GM18526 (cell line): ENCODE results near the gene FAM184A.

Experiments used
- POLR2A ChIP-seq: IDR thresholded peaks from 3 replicates; pipeline ENCODE4 v1.6.1; 2011; ENCODE audit not compliant: insufficient read length; ENCODE audit errors: extremely low read depth

The FAM184A gene, protein sequence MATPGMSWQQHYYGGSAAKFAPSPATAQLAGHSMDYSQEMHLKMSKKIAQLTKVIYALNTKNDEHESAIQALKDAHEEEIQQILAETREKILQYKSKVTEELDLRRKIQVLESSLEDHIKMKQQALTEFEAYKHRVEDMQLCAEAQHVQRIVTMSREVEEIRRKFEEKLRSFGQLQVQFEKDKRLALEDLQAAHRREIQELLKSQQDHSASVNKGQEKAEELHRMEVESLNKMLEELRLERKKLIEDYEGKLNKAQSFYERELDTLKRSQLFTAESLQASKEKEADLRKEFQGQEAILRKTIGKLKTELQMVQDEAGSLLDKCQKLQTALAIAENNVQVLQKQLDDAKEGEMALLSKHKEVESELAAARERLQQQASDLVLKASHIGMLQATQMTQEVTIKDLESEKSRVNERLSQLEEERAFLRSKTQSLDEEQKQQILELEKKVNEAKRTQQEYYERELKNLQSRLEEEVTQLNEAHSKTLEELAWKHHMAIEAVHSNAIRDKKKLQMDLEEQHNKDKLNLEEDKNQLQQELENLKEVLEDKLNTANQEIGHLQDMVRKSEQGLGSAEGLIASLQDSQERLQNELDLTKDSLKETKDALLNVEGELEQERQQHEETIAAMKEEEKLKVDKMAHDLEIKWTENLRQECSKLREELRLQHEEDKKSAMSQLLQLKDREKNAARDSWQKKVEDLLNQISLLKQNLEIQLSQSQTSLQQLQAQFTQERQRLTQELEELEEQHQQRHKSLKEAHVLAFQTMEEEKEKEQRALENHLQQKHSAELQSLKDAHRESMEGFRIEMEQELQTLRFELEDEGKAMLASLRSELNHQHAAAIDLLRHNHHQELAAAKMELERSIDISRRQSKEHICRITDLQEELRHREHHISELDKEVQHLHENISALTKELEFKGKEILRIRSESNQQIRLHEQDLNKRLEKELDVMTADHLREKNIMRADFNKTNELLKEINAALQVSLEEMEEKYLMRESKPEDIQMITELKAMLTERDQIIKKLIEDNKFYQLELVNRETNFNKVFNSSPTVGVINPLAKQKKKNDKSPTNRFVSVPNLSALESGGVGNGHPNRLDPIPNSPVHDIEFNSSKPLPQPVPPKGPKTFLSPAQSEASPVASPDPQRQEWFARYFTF

DNA sequence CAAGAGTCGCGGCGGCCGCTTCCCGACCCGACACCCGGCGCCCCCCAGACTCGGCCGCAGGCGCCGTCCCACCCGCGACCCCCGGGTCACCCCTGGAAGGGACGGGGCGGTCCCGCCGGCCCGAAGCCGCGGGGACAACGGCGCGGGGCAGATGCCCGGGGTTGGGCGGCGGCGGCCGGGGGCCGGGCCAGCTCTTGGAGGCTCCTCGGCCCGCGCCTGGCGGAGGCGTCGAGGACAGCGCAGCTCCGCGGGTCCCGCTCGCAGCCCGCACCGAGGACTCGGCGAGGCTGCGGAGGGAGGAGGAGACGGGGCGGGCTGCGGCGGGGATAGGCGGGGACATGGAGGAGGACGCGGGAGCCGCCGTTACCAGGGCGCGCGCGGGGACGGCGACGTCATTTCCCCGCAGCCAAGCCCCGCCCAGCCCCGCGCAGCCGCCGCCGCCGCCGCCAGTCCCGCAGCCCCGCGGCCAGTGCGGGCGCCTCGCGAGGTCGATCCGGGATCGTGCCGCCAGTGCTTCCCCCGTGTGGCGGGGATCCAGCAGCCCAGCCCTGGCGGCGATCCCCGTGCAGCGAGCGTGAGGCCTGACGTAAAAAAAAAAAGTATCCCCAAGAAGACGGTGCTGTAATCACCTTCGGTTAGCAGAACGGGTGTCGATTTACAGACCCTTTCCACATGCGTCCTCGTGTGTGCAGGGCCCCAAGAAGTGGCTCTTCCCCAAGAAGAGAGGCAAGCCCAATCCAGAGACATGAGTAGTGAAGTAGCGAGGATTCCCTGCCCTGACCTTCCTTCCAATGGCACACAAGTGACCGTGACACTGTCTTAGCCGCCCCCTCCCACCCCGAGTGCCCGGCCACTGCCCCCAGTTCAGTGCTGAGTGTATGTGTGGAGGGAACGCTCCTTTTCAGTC lies at the start of gene FAM184A:
FAM184A (minus strand) TSS at position 289 of the 907 bp plus-strand sequence. CDS start 365 bp downstream, outside the sequence.
- TF ChIP-seq POLR2A: no peak

DNA sequence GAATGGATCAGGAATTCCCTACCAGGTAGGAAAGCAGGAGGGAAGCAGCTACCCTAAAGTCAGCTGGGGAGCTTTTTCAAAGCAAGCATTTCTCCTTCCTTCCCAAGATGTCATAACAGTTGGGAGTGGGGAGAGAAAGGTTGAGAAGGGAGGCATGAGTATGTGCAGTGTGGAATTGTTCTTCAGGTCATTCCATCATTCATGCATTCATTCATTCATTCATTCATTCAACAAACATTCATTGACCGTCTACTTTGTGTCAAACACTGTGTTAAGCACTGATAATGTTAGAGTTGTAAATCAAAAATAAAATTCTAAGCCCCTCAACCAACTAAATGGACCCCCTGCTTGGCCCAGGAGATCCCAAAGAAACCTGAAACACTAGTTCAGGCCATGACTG lies 49.2 kb upstream of the FAM184A start:
- no peak for TF ChIP-seq POLR2A

DNA sequence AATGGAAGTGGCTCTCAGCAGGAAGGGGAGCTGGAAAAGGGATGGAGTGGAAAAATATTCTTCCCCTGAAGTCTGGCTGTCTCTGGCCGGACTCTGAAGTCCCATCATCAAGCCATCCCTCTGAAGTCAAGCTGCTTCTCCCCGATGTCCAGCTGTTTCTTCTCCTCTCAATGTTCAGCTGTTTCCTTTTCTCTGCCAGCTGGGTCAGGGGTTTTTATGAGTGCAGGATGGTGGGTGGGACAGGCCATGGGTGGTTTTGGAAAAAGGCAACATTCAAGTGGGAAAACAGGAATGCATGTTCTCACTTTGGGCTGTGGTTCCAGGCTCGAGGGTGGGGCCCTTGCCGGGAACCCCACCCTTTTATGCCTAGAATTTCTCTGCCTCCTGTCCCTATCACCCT lies 48.4 kb upstream of the FAM184A start:
- no peak for TF ChIP-seq POLR2A

DNA sequence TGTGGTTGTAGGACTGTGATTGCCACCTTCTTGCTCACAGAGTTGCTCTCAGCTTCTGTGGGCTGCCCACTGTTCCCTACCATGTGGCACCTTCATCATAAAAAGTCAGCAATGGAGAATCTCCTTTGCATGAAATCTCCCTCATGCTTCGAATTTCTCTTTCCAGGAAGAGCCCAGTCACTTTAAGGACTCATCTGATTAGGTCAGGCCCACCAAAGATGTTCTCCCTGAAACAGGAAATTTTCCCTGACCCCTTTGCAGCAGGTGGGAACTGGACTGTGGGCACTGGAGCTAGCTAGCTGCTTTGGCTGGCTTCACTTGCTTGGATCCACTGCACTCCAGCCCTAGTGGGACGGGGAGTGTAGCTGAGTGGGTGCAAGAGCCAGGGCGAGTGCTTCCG lies 47.7 kb upstream of the FAM184A start:
- TF ChIP-seq POLR2A: no peak

DNA sequence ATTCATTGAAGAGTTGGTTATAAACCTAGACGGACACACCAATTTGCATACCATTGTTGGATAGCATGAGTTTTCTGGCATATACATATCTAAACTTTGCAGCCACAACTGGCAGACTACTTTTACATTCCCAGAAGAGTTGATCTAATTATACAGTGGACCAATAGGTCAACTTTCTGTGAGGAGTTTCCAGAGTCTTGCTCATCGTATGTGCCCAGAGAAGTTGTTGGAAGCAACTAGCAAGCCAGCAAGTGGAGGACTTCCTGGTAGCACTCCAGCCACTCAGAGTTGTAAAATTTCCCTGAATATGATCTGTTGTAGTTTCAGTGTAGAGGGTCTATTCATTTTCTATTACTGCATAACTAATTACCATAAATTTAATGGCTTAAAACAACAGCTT lies 47.1 kb upstream of the FAM184A start:
- TF ChIP-seq POLR2A: no peak

DNA sequence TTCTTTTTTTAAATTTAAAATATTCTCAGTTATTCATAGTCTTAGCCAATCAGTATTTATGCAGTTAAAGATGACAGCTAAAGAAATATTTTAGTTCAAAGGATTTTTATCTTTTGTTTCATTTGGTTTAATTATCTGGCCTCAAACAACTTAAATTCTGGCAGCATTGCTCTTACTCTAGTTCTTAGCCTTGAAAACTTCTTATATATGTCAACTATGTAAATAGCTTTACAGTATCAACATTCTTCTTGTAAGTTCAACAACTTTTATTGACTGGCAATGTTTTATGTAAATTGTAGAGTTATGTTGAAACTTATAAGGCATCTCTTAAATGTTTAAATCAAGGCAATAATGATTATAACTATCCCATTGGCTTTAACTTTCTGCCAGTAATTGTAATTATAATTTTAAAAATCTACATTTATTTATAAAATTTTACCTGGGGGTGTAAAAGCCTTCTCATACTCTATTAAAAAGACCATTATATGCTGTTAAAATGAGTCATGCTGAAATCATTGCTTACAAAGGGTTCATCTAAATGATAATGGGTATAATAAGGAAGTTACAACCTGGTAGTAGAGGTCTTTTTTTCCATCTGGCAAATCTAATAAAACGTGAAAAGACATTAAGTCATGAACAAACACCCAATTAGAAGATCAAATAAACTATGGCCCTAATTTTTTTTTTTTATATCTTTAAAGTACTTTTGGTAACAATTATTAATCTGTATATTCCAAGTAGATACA lies 45.8 kb upstream of the FAM184A start:
- no peak for TF ChIP-seq POLR2A

DNA sequence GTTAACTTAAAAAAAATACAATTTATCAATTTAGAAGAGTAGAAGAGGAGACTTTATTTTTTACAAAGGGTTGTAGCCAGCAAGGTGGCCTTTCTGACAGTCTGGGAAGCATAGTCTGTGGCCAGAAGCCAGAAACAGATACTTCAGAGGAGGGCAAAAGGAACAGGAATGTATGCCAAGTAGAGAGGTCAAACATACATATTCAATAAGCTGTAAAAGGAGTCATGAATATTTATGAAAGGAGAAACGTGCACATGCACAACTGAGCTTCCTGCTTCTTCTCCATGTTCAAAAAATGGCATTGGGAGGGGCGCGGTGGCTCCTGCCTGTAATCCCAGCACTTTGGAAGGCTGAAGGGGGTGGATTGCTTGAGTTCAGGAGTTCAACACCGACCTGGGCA lies 43.9 kb upstream of the FAM184A start:
- TF ChIP-seq POLR2A: no peak

DNA sequence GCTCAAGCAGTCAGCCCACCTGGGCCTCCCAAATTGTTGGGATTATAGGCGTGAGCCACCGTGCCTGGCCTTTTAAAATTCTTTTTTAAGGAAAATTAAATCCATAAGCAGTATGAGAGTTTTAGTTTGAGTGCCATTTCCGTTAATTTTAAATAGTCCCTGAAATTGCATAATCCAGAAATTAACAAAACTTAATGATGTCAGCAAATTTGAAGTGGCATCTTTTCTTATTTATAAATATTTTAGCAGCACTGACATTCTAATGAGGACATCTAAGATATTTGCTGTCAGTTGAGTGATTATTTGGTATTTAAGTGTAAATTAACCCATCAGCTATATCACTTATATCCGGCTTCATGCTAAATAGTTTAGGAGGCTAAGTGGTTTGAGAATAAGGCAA lies 42.9 kb upstream of the FAM184A start:
- TF ChIP-seq POLR2A: no peak

DNA sequence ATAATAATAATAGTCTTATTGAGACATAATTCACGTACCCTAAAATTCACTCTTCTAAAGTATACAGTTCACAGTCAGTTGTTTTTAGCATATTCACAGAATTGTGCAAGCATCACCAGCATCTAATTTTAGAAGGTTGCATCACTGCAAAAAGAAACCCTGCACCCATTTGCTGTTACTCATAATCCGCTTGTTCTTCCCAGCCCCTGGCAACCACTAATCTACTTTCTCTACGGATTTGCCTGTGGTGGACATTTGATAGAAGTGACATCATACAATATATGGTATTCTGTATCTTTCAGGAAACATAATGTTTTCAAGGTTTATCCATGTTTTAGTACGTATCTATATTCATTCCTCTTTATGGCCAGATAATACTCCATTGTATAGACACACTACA lies 41.5 kb upstream of the FAM184A start:
- TF ChIP-seq POLR2A: no peak

DNA sequence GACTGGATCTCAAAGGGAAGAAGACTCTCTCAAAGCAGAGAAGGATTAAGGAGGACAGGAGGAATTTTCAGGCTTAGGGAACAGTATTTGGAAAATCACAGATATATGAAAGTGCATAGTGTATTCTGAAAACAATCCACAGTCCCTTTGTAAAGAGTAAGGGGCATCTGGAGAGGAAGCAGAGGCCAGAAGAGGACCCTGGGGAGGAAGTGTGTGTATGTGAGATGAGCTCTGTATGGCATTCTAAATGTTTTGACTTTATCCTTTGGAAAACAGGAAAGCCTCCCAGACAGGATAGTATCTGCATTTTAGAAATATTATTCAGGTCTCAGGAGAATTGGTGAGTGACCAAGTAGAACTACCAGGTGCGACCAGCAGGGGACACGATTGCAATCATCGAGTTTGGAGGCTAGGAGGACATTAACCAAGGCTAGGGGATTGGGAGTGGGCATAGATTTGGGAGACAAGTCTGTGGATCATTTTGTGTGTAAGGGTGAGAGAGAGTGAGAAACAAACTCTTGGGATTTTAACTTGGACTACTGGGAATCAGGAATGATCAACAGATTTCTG lies 38.3 kb upstream of the FAM184A start:
- no peak for TF ChIP-seq POLR2A

DNA sequence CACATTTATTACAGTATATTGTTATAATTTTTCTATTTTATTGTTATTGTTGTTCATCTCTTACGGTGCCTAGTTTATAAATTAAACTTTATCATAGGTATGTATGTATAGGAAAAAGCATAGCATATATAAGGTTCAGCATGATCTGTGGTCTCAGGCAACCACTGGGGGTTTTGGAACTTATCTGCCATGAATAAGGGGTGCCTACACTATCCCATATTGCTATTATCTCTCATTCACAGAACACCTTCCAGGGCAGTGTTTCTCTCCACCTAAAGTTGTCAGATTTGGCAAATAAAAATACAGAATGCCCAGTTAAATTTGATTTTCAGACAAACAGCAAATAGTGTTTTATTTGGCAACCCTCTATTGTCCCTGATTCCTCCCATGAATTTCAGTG lies 35.5 kb upstream of the FAM184A start:
- no peak for TF ChIP-seq POLR2A

DNA sequence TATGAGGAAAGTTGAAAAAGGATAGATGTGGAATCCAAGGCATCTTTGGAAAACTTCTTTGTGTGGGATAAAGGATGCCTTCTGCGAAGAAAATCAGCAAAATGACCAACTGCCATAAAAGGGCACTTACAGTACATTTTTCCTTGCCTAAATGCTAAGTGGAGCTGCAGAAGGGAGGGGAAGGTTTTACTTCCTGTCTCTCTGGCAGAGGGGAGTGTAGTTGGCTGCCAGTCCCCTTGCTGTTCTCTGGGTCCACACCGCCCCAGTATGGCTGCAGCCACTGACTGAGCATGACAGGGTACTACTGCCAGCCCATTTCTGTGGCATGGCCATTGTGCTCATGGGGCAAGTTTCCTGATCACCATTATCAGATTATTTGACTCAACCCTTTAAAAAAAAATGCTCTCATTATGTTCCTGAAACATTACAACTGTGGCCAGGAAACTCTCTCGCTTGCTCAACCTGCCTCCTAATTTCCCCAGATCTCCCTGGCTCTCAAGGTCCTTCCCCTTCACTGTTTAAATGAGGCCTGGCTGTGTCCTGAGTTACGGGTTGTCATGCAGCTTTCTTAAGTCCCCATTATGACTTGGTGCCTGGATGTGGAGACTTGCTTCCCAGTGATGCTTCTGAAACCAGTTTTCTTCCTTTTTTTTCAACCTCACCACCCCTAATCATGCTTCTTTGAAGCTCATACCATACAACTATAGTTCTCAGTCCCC lies 34.5 kb upstream of the FAM184A start:
- TF ChIP-seq POLR2A: no peak

DNA sequence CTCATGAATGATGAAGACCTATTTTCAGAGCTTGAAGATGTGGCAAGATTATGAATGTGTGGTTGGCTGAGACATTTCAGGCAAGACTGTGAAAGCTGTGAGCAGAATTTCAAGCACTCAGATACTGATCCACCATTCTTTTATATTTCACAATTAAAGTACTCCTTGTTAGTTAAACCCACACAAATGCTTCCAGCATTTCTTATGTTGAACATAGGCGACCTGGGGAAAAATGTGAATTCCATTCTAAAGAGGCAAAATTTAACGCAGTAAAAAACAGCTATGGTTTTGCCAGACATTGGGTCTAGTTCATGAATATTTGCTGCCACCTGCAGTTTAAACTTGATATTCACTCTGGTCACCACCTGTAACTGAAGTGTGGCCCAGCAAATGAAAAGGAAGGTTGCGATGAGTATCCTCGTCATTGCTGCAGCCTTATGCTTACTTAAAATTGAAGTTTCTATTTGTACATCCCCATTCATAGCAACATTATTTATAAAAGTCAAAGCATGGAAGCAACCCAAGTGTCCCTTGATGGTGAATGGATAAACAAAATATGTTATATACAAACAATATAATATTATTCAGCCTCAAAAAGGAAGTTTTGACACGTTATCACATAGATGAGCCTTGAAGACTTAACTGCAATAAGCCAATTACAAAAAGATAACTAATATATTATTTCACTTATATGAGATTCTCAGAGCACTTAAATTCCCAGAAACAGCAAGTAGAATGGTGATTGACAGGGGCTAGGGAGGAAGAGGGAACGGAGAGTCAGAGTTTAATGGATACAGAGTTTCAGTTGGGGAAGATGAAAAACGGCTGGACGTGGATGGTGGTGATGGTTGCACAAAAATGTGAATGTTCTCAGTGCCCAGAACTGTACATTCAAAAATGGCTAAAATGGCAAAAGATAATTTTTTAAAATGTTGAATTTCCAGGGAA lies 32.4 kb upstream of the FAM184A start:
- no peak for TF ChIP-seq POLR2A
